Measurements from ENCODE around the gene TSC2. TPM values are rescaled to one million over a fixed set of nuclear protein-coding genes. Genes with fewer than 3 reads are reported as not detected.

TSC2 gene
- total RNA-seq, 1 experiment from 2014 or later, result 134 TPM

GRCh38 chr16:2056077-2056476 lies 8.3 kb downstream of the TSC2 start:
- no peaks in the 10 kb centered on the region for H3K4me1 Mint-ChIP-seq
- H3K9me3 Mint-ChIP-seq, result no peaks in the 10 kb centered on the region
- no peaks in the 10 kb centered on the region for H3K27me3 Mint-ChIP-seq (ENCODE audit: low read depth)
- ATAC-seq (peak; percentile 40), DNase-seq (ENCODE audit: low spot score) (no peak)
- no peak overlapping the region for H3K4me3 Mint-ChIP-seq
- TF ChIP-seq MXD4 (CRISPR knock-in tag; IDR thresholded peaks at IDR 0.05; ENCODE audit: borderline replicate concordance), result no peak
- TF ChIP-seq GTF2I (CRISPR knock-in tag; conservative IDR thresholded peaks at IDR 0.05), result no peak
- TF ChIP-seq NFYB (CRISPR knock-in tag; conservative IDR thresholded peaks at IDR 0.05; ENCODE audit: low read depth), result no peak
- POLR2A ChIA-PET, result interaction anchor here (0.9 kb wide), 1 partner anchor 99 kb away, joined by 3 read pairs; the partner anchor contains the start of gene TRAF7
- CTCF ChIA-PET, result interaction anchor here (0.5 to 2.5 kb wide), 12 partner anchors 9 to 84 kb away, joined by 3 to 18 read pairs (median 5); partner anchors contain the start of genes NPW, NTHL1 and TSC2
- H3K36me3 Mint-ChIP-seq, result peaks cover 3% of the 10 kb centered on the region; the same call in 1 of the 2 replicates
- H3K27ac Mint-ChIP-seq, result 0 out of 2 replicates have a peak overlapping the region, but pooled peaks have one; percentile 74

GRCh38 chr16:2056681-2057407 lies 9.1 kb downstream of the TSC2 start:
- DNase-seq (ENCODE audit: low spot score) (no peak), ATAC-seq (peak; percentile 79)
- ChIA-PET POLR2A (interaction anchor here (0.9 kb wide), 1 partner anchor 99 kb away, joined by 3 read pairs; the partner anchor contains the start of gene TRAF7), CTCF (interaction anchor here (0.5 to 2.5 kb wide), 19 partner anchors 9 to 89 kb away, joined by 3 to 18 read pairs (median 4); partner anchors contain the start of genes NPW, NTHL1, TBL3 and TSC2)
- Mint-ChIP-seq H3K4me3 (no peak overlapping the region), H3K27ac (no peak overlapping the region), H3K4me1 (no peaks in the 10 kb centered on the region), H3K36me3 (no peaks in the 10 kb centered on the region; the same call in 1 of the 2 replicates), H3K9me3 (no peaks in the 10 kb centered on the region), H3K27me3 (ENCODE audit: low read depth) (no peaks in the 10 kb centered on the region)
- no peak for TF ChIP-seq TP53 (CRISPR knock-in tag; IDR thresholded peaks at IDR 0.05)

DNA sequence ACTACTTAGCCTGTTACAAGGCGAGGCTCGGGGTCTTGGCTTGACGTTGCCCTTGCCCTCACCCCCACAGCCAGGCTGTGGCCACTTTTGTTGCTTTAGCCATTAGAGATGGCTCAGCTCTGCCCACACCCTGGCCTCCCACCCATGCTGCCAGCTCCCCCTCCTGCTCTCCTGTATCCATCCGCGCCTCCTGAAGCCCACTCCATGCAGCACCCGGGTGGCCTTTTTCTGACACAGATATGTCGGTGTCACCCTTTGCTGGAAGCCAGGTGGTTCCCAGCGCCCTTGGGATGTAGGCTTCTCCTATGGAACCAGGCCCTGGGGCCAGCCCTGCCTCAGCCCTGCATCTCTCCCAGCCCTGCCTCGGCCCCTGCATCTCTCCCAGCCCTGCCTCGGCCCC lies 9.7 kb downstream of the TSC2 start:
- ChIA-PET CTCF (interaction anchor here (0.9 to 2.5 kb wide), 12 partner anchors 10 to 88 kb away, joined by 3 to 18 read pairs (median 4); partner anchors contain the start of genes NTHL1 and TSC2), POLR2A (no interaction called here)
- DNase-seq (ENCODE audit: low spot score) (no peak), ATAC-seq (no peak)
- Mint-ChIP-seq H3K36me3 (no peaks in the 10 kb centered on the region; the same call in 1 of the 2 replicates), H3K4me1 (no peaks in the 10 kb centered on the region), H3K27me3 (ENCODE audit: low read depth) (no peaks in the 10 kb centered on the region), H3K4me3 (no peak overlapping the region), H3K27ac (no peak overlapping the region), H3K9me3 (no peaks in the 10 kb centered on the region)
- TF ChIP-seq ZSCAN18 (CRISPR knock-in tag; IDR thresholded peaks at IDR 0.05) (no peak), ZNF416 (CRISPR knock-in tag; IDR thresholded peaks at IDR 0.05) (no peak), ETV6 (CRISPR knock-in tag; IDR thresholded peaks at IDR 0.05) (no peak), ESRRA (CRISPR knock-in tag; IDR thresholded peaks at IDR 0.05; ENCODE audit: borderline replicate concordance) (no peak), SMAD3 (CRISPR knock-in tag; IDR thresholded peaks at IDR 0.05; ENCODE audit: borderline replicate concordance) (no peak), GRHL2 (CRISPR knock-in tag; IDR thresholded peaks at IDR 0.05; ENCODE audit: insufficient replicate concordance, severe bottlenecking) (no peak), E2F4 (CRISPR knock-in tag; IDR thresholded peaks at IDR 0.05; ENCODE audit: borderline replicate concordance, low read depth) (no peak), ERG (CRISPR knock-in tag; IDR thresholded peaks at IDR 0.05) (no peak), STAT6 (CRISPR knock-in tag; conservative IDR thresholded peaks at IDR 0.05; ENCODE audit: low read depth) (no peak)
- TF ChIP-seq, protein P1, sequence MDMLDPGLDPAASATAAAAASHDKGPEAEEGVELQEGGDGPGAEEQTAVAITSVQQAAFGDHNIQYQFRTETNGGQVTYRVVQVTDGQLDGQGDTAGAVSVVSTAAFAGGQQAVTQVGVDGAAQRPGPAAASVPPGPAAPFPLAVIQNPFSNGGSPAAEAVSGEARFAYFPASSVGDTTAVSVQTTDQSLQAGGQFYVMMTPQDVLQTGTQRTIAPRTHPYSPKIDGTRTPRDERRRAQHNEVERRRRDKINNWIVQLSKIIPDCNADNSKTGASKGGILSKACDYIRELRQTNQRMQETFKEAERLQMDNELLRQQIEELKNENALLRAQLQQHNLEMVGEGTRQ (CRISPR knock-in tag; IDR thresholded peaks at IDR 0.05), result no peak
- TF ChIP-seq, protein P2, sequence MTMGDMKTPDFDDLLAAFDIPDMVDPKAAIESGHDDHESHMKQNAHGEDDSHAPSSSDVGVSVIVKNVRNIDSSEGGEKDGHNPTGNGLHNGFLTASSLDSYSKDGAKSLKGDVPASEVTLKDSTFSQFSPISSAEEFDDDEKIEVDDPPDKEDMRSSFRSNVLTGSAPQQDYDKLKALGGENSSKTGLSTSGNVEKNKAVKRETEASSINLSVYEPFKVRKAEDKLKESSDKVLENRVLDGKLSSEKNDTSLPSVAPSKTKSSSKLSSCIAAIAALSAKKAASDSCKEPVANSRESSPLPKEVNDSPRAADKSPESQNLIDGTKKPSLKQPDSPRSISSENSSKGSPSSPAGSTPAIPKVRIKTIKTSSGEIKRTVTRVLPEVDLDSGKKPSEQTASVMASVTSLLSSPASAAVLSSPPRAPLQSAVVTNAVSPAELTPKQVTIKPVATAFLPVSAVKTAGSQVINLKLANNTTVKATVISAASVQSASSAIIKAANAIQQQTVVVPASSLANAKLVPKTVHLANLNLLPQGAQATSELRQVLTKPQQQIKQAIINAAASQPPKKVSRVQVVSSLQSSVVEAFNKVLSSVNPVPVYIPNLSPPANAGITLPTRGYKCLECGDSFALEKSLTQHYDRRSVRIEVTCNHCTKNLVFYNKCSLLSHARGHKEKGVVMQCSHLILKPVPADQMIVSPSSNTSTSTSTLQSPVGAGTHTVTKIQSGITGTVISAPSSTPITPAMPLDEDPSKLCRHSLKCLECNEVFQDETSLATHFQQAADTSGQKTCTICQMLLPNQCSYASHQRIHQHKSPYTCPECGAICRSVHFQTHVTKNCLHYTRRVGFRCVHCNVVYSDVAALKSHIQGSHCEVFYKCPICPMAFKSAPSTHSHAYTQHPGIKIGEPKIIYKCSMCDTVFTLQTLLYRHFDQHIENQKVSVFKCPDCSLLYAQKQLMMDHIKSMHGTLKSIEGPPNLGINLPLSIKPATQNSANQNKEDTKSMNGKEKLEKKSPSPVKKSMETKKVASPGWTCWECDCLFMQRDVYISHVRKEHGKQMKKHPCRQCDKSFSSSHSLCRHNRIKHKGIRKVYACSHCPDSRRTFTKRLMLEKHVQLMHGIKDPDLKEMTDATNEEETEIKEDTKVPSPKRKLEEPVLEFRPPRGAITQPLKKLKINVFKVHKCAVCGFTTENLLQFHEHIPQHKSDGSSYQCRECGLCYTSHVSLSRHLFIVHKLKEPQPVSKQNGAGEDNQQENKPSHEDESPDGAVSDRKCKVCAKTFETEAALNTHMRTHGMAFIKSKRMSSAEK (CRISPR knock-in tag; IDR thresholded peaks at IDR 0.05; ENCODE audit: borderline replicate concordance), result no peak
- TF ChIP-seq, protein P3, sequence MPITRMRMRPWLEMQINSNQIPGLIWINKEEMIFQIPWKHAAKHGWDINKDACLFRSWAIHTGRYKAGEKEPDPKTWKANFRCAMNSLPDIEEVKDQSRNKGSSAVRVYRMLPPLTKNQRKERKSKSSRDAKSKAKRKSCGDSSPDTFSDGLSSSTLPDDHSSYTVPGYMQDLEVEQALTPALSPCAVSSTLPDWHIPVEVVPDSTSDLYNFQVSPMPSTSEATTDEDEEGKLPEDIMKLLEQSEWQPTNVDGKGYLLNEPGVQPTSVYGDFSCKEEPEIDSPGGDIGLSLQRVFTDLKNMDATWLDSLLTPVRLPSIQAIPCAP (CRISPR knock-in tag; IDR thresholded peaks at IDR 0.05), result no peak
